Measurements from ENCODE around the gene TRIM67. TPM values are rescaled to one million over a fixed set of nuclear protein-coding genes. Genes with fewer than 3 reads are reported as not detected.
"Not testable (repeated sequence)": the region's sequence is repeated elsewhere in the genome, so short reads cannot be mapped to it uniquely, and the experiment has no call there.

Gene TRIM67
- total RNA-seq, 2 experiments from 2014 or later, result not detected

DNA sequence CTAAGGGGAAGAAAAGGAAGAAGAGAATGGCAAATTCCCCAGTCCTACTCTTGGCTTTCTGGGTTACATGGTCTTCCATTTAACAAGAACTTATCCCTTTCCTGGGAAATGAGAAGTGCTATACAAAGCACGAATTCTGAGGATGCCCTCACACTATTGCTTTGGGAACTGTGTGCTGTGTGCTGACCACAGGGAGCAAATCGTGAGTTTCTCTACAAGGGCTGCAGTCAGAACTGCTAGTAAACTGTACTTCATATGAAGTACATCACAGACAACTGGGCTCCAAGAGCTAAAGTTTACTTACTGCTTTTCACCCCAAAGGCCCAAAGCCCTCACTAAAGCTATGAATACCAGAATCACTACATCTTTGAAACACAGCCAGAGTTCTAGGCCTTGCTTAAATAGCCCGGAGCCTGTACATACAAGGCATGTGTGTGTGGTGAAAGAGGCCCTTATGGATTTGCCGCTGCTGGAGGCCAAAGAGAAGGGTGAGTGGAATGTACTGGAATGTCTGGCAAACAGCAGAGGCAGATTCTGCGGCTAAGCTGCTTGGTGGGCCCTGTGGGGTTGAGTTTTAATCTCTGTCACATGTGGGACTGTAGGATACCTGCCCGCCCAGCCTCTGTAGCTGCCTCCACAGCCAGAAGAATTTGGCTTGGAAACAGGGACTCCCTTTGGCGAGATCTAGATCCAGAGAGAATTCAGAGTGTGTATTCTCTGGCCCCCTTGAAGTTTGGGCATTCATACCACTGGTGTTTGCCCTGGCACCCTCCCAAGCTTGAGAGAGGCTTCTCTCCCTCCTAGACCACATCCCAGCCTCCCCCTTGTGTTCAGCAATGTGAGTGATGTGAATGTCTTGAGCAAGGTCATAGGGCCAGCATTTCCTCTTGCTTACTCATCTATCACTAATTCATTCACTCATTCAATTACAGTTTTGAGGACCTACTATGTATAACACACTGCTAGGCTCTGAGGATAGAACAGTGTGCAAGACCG, 21.9 kb upstream of the TRIM67 start:
- Mint-ChIP-seq H3K9me3 (no peaks in the 10 kb centered on the region), H3K36me3 (ENCODE audit: low read depth) (no peaks in the 10 kb centered on the region), H3K27me3 (peaks cover 19% of the 10 kb centered on the region), H3K4me1 (peaks cover 6% of the 10 kb centered on the region), H3K27ac (no peak overlapping the region), H3K4me3 (no peak overlapping the region)
- POLR2A ChIA-PET, result no interaction called here
- no peak for DNase-seq
- CTCF ChIA-PET, result no interaction called here

DNA sequence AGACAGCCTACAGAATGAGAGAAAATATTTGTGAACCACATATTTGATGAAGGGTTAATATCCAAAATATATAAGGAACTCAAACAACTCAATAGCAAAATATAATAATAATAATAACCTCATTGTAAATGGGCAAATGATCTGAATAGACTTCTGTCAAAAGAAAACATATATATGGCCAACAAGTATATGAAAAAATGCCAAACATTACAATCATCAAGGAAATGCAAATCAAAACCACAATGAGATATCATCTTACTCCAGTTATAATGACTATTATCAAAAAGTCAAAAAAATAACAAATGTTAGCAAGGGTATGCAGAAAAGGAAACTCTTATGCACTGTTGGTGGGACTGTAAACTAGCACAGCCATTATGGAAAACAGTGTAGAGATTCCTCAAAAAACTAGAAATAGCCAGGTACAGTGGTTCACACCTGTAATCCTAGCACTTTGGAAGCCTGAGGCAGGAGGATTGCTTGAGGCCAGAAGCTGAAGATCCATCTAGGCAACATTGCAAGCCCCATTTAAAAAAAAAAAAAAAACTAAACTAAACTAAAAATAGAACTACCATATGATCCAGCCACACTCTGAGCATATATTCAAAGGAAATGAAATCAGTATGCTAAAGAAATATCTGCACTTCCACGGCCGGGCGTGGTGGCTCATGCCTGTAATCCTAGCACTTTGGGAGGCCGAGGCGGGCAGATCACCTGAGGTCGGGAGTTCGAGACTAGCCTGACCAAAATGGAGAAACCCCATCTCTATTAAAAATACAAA, 17.3 kb upstream of the TRIM67 start:
- H3K27ac Mint-ChIP-seq, result no peak overlapping the region
- no peaks in the 10 kb centered on the region for H3K4me1 Mint-ChIP-seq
- peaks cover 32% of the 10 kb centered on the region for H3K27me3 Mint-ChIP-seq
- H3K4me3 Mint-ChIP-seq, result no peak overlapping the region
- H3K9me3 Mint-ChIP-seq, result no peaks in the 10 kb centered on the region
- H3K36me3 Mint-ChIP-seq (ENCODE audit: low read depth), result no peaks in the 10 kb centered on the region
- no peak for DNase-seq
- POLR2A ChIA-PET, result no interaction called here
- CTCF ChIA-PET, result no interaction called here

DNA sequence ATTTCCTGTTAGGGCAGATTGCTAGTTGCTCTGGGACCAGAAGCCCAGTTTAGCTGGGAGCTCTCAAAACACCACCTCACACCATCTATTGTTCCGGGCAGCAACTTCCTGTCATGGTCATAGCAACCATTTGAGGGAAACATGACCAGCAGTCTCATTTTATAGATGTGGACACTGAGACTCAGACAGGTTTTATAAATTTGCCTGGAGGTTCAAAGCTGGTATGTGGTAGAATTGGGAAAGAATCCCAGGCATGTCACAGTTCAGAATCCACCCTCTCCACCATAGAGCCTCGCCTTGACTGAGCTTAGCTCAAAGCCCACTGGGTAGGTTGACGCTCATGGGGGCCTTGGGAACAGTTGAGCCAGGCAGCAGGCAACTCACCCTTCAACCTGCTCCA, 14.0 kb upstream of the TRIM67 start:
- H3K9me3 Mint-ChIP-seq, result no peaks in the 10 kb centered on the region
- no peak overlapping the region for H3K4me3 Mint-ChIP-seq
- peaks cover 29% of the 10 kb centered on the region for H3K27me3 Mint-ChIP-seq
- no peaks in the 10 kb centered on the region for H3K36me3 Mint-ChIP-seq (ENCODE audit: low read depth)
- CTCF ChIA-PET, result no interaction called here
- POLR2A ChIA-PET, result no interaction called here
- no peaks in the 10 kb centered on the region for H3K4me1 Mint-ChIP-seq
- DNase-seq, result no peak
- no peak overlapping the region for H3K27ac Mint-ChIP-seq

DNA sequence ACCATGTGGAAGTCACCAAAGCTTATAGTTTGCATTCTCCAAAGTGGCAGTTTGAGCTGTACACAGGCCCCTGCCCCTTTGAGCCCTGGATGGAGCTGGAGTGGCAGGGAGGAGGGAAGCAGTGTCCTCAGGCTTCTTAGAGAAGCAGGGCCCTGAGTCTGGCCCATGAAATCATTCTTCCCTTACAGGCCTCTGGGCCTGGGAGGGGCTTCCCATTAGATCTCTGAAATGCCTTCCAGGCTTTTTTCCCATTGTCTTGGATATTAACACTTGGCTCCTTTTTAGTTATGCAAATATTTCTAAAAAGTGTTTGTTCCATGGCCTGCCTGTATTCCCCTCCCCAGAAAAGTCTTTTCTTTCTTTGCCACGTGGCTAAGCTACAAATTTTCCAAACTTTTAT, 10.0 kb upstream of the TRIM67 start:
- CTCF ChIA-PET, result no interaction called here
- POLR2A ChIA-PET, result no interaction called here
- Mint-ChIP-seq H3K36me3 (ENCODE audit: low read depth) (no peaks in the 10 kb centered on the region), H3K4me3 (no peak overlapping the region), H3K27me3 (peaks cover 30% of the 10 kb centered on the region), H3K9me3 (no peaks in the 10 kb centered on the region), H3K4me1 (no peaks in the 10 kb centered on the region), H3K27ac (no peak overlapping the region)
- DNase-seq, result no peak

DNA sequence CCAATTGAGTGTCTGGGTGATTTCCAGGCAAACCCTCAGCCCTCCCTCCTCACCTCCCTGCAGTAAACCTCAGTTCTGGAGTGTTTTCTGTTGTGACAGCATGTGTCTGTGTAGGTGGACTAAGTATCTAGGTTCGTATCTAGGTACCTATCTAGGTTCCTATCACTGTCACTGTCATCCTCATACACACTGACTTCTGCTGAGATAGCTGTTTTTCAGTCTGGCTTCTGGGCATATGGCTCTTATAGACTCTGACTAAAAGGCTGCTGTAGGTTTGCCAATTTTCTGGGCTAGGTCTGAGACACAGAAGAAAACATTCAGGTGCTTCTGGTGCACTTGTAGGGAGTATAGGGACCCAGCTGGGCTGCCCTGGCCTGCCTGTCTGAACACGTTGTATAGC, 8.1 kb upstream of the TRIM67 start:
- Mint-ChIP-seq H3K27me3 (peaks cover 27% of the 10 kb centered on the region), H3K4me3 (no peak overlapping the region), H3K36me3 (ENCODE audit: low read depth) (no peaks in the 10 kb centered on the region), H3K27ac (no peak overlapping the region), H3K4me1 (no peaks in the 10 kb centered on the region), H3K9me3 (no peaks in the 10 kb centered on the region)
- no peak for DNase-seq
- ChIA-PET CTCF (no interaction called here), POLR2A (no interaction called here)

DNA sequence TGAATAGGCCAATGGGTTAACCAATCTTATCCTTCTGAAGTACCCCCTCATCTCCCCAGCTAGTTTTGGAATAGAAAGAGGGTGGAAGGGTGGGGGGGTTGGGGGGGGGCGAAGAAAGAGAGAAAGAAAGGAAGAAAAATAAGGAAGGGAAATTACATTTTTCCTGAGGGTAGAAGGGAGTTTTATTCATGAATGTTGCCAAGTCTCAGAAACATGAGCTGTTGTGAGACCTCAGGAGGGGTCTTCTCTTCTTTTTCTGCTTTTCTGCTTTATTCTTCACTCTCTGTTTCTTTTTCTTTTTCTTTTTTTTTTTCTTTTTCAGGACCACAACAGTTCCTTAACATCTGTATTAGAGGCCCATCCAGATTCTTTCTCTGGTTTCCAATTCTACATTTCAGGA, 6.0 kb upstream of the TRIM67 start:
- Mint-ChIP-seq H3K36me3 (ENCODE audit: low read depth) (no peaks in the 10 kb centered on the region), H3K9me3 (no peaks in the 10 kb centered on the region), H3K4me1 (no peaks in the 10 kb centered on the region), H3K4me3 (no peak overlapping the region), H3K27ac (no peak overlapping the region), H3K27me3 (peaks cover 38% of the 10 kb centered on the region)
- ChIA-PET POLR2A (no interaction called here), CTCF (no interaction called here)
- no peak for DNase-seq

DNA sequence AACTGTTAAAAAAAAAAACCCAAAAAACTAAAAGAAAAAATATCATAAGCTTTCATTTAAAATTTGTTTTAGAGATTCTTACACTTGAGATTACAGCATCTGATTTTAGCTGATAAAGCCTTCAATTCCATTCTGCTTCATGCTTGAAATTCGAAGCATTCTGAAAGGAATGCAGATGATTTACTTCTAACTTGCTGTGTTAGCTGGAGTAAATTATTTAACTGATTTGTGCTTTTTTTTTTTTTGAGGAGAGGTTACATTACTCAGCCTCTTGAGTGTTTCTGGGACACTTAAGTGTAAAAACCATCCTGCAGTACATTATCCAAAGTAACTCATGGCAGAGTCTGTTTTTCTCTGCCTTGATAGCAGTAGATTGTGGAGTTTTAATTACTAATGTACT, 4.5 kb upstream of the TRIM67 start:
- Mint-ChIP-seq H3K27ac (no peak overlapping the region), H3K36me3 (ENCODE audit: low read depth) (no peaks in the 10 kb centered on the region), H3K9me3 (no peaks in the 10 kb centered on the region), H3K4me1 (no peaks in the 10 kb centered on the region), H3K4me3 (no peak overlapping the region), H3K27me3 (peaks cover 46% of the 10 kb centered on the region)
- ChIA-PET CTCF (no interaction called here), POLR2A (no interaction called here)
- no peak for DNase-seq

DNA sequence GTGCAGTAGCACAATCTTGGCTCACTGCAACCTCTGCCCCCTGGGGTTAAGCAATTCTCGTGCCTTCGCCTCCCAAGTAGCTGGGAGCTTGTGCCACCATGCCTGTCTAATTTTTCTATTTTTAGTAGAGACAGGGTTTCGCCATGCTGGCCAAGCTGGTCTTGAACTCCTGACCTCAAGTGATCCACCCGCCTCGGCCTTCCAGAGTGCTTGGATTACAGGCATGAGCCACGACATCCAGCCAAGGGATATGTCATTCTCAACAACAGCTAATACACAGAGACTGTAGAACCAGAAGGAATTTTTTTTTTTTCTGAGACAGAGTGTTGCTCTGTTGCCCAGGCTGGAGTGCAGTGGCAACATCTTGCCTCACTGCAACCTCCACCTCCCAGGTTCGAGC, 3.7 kb upstream of the TRIM67 start:
- H3K36me3 Mint-ChIP-seq (ENCODE audit: low read depth); CTCF ChIA-PET; DNase-seq; POLR2A ChIA-PET; H3K27ac Mint-ChIP-seq; H3K9me3 Mint-ChIP-seq; H3K4me1 Mint-ChIP-seq; H3K4me3 Mint-ChIP-seq: not testable (repeated sequence)
- H3K27me3 Mint-ChIP-seq, result peaks cover 48% of the 10 kb centered on the region

DNA sequence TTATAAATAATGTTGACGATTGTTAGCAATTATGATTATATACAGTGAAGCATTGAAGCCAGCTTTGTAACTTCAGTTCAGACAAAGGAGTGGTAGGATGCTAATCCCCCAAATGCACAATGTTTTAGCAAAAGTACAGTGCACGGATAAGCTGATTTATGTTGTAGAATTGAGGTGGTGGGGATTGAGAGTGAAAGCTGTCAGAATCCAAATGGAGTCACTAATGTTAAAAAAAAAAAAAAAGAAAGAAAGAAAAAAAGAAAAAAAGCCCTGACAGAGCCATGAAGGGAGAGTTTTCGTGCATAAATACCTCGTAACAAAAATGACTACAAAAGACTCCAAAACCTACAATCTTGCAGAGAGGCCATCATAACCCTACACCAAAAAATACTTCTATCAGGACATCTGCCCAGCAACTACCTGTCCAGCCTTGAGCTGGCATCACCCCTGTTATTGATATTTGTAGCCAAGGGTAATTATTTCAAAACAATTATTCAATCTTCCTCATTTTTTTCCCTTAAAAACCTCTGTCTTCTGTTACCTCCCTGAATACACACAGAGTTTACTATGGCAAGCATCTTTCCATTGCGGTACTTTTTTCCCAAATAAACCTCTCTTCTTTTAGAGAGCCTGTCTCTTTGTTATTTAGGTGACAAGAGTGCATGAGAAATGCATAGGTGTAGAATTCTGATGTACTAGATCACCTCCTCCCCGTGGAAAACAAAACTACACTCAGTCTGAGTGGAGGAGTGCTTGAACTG, 2.5 kb upstream of the TRIM67 start:
- Mint-ChIP-seq H3K36me3 (ENCODE audit: low read depth) (no peaks in the 10 kb centered on the region), H3K4me1 (peaks cover 1% of the 10 kb centered on the region), H3K27ac (no peak overlapping the region), H3K27me3 (peaks cover 54% of the 10 kb centered on the region), H3K4me3 (no peak overlapping the region), H3K9me3 (no peaks in the 10 kb centered on the region)
- ChIA-PET POLR2A (no interaction called here), CTCF (interaction anchor here (1.4 kb wide), 1 partner anchor 243 kb away, joined by 4 read pairs; no protein-coding TSS in a partner anchor)
- no peak for DNase-seq

DNA sequence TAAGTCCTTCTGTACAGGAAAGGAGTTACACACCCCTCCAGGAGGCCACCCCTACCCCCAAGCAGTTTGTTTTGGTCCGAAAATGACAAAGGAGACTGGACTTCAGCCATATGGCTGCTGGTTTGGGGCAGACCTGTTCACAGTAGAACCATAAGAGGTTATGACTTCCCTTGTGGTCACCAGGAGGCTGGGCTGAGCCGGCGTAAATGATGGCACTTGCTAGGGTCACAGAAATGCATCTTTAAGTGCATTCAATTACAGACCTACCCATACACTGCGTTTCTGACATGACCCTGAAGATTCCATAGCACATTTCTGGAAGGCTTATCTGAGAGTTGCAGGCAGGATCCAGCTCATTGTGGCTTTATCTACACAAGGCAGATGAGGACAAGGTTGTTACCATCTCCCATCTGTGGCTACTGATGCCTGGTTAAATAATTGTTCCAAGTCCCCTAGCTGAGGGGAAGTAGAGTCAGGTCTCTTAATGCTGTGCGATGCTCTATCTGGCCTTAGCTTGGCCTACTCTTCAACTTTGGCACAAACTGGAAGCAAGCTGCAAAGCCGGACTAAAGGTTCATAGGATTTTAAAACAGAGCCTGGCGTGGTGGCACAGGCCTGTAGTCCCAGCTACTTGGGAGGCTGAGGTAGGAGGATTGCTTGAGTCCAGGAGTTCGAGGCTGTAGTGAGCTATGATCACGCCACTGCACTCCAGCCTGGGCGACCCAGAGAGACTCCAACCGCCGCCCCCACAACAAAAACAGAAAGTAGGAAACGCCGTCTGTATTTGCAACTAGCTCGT, 1.7 kb upstream of the TRIM67 start:
- POLR2A ChIA-PET, result no interaction called here

DNA sequence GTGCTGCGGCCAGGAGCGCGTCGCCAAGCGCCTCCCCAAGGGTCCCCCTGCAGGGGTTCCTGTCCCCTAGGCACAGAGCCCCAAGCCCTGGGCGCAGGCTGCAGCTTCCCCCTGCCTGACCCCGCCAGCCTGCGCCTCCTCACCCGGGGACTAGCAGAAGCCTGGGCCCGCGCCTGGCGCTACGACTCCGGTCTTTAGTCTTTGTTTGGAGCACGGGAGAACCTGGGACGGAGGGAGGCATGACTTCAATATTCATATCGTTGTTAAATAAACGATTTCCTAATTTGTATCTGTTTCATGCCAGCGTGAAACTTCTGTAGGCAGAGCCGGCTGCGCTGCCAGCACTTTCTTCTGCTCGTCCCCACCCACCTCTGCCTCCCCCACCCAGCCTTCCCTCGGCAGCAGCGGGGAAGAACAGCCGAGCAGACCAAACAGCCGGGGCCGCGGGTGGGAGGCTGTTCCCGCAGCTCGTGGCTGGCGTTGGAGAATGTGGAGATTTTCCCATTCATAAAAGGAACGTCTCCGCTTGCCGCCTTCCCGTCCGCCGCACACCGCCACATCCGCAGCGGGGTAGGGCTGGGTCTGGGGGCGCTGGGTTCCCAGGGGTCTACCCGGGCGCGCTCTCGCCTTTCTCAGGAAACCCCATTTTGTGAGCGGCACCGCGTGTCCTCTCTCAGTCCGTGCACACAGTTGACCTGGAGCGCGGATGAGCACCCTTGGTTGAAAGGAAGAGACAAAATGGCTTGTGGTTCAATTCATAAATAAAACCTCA, 777 bp upstream of the TRIM67 start:
- peaks cover 58% of the 10 kb centered on the region for H3K27me3 Mint-ChIP-seq
- H3K36me3 Mint-ChIP-seq (ENCODE audit: low read depth), result no peaks in the 10 kb centered on the region
- H3K4me1 Mint-ChIP-seq, result peaks cover 1% of the 10 kb centered on the region
- H3K9me3 Mint-ChIP-seq, result no peaks in the 10 kb centered on the region
- CTCF ChIA-PET, result interaction anchor here (1.4 kb wide), 1 partner anchor 245 kb away, joined by 4 read pairs; no protein-coding TSS in a partner anchor
- H3K27ac Mint-ChIP-seq, result no peak overlapping the region
- POLR2A ChIA-PET, result no interaction called here
- no peak for DNase-seq
- no peak overlapping the region for H3K4me3 Mint-ChIP-seq

More for the DNA sequence above, 1.7 kb upstream of the TRIM67 start:
- Mint-ChIP-seq H3K4me3 (no peak overlapping the region), H3K27ac (no peak overlapping the region), H3K9me3 (no peaks in the 10 kb centered on the region), H3K27me3 (peaks cover 57% of the 10 kb centered on the region), H3K4me1 (peaks cover 1% of the 10 kb centered on the region), H3K36me3 (ENCODE audit: low read depth) (no peaks in the 10 kb centered on the region)
- CTCF ChIA-PET, result interaction anchor here (1.4 kb wide), 1 partner anchor 244 kb away, joined by 4 read pairs; no protein-coding TSS in a partner anchor
- no peak for DNase-seq
